ENCODE data around the gene CCNJL. TPM values are rescaled to one million over a fixed set of nuclear protein-coding genes. Genes with fewer than 3 reads are reported as not detected.

Gene CCNJL
- total and polyA plus RNA-seq, 4 donors, result 9.1 to 22.3 (median 13.4) TPM

DNA sequence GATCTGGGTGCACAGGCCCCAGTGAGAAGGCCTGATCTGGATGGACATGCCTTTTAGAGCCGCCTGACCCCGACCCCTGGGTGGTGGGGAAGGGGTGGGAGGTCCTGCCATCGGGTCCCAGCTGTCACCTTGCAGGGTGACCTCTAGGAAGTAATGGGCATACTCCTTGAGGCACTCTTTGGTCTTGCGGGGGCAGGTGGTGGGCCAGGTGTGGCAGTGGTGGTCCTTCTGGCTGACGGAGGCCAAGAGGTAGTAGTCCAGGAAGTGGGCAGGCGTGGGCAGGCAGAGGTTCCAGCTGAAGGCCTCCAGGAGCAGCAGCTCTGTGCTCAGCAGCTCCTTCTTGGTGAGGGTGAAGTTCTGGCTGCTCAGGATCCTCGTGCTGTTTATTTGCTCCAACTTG is 53.0 kb downstream of the CCNJL start:
- 88 to 89% methylated on average over 7 of the region's 7 CpGs for WGBS, 2 donors
- Histone ChIP-seq H3K9me3 (ENCODE audit: control insufficient read depth in 4 of 4, insufficient read depth in 3 of 4, low read length in 3 of 4) (no peaks in the 10 kb centered on the region), H3K27ac (ENCODE audit: low read depth in 1 of 2, low read length in 1 of 2) (no peak overlapping the region), H3K4me3 (no peak overlapping the region), H3K4me1 (ENCODE audit: control insufficient read depth in 5 of 5, insufficient read depth in 5 of 5, low read length in 5 of 5) (peaks cover 0 to 17% (median 7%) of the 10 kb centered on the region in 5 donors), H3K36me3 (ENCODE audit: control insufficient read depth in 4 of 4, insufficient read depth in 4 of 4, low read length in 4 of 4) (peaks cover 0 to 7% (median under 1%) of the 10 kb centered on the region in 4 donors), H3K9ac (ENCODE audit: insufficient read depth in 1 of 2, low read length in 2 of 2) (no peak overlapping the region), H3K27me3 (ENCODE audit: control insufficient read depth in 3 of 3, insufficient read depth in 3 of 3, low read length in 2 of 3) (no peaks in the 10 kb centered on the region)
- no peak for DNase-seq
- no peak for ATAC-seq (ENCODE audit: insufficient read depth, low FRiP score)
- TF ChIP-seq, protein P1, sequence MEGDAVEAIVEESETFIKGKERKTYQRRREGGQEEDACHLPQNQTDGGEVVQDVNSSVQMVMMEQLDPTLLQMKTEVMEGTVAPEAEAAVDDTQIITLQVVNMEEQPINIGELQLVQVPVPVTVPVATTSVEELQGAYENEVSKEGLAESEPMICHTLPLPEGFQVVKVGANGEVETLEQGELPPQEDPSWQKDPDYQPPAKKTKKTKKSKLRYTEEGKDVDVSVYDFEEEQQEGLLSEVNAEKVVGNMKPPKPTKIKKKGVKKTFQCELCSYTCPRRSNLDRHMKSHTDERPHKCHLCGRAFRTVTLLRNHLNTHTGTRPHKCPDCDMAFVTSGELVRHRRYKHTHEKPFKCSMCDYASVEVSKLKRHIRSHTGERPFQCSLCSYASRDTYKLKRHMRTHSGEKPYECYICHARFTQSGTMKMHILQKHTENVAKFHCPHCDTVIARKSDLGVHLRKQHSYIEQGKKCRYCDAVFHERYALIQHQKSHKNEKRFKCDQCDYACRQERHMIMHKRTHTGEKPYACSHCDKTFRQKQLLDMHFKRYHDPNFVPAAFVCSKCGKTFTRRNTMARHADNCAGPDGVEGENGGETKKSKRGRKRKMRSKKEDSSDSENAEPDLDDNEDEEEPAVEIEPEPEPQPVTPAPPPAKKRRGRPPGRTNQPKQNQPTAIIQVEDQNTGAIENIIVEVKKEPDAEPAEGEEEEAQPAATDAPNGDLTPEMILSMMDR (IDR thresholded peaks at IDR 0.05; ENCODE audit: control extremely low read depth, extremely low read depth), result no peak

- Histone ChIP-seq H3K9ac (ENCODE audit: insufficient read depth in 1 of 2, low read length in 2 of 2) (no peak overlapping the region), H3K4me3 (no peak overlapping the region), H3K36me3 (ENCODE audit: control insufficient read depth in 4 of 4, insufficient read depth in 4 of 4, low read length in 4 of 4) (peaks cover 0 to 16% (median 13%) of the 10 kb centered on the region in 4 donors), H3K27me3 (ENCODE audit: control insufficient read depth in 3 of 3, insufficient read depth in 3 of 3, low read length in 2 of 3) (no peaks in the 10 kb centered on the region), H3K9me3 (ENCODE audit: control insufficient read depth in 4 of 4, insufficient read depth in 3 of 4, low read length in 3 of 4) (no peaks in the 10 kb centered on the region), H3K4me1 (ENCODE audit: control insufficient read depth in 5 of 5, insufficient read depth in 5 of 5, low read length in 5 of 5) (no peaks in the 10 kb centered on the region), H3K27ac (ENCODE audit: low read depth in 1 of 2, low read length in 1 of 2) (no peak overlapping the region)
- WGBS, 2 donors, result 97 to 98% methylated on average over 6 of the region's 6 CpGs
- TF ChIP-seq, protein P1 (IDR thresholded peaks at IDR 0.05; ENCODE audit: control extremely low read depth, extremely low read depth), result no peak
- ATAC-seq (ENCODE audit: insufficient read depth, low FRiP score) (no peak), DNase-seq (no peak)
Measured at GRCh38 chr5:160254706-160255105, 57.7 kb downstream of the CCNJL start.

- Histone ChIP-seq H3K36me3 (ENCODE audit: control insufficient read depth in 4 of 4, insufficient read depth in 4 of 4, low read length in 4 of 4) (peaks cover 0 to 16% (median 13%) of the 10 kb centered on the region in 4 donors), H3K27ac (ENCODE audit: low read depth in 1 of 2, low read length in 1 of 2) (no peak overlapping the region), H3K4me3 (no peak overlapping the region), H3K9me3 (ENCODE audit: control insufficient read depth in 4 of 4, insufficient read depth in 3 of 4, low read length in 3 of 4) (no peaks in the 10 kb centered on the region), H3K4me1 (ENCODE audit: control insufficient read depth in 5 of 5, insufficient read depth in 5 of 5, low read length in 5 of 5) (no peaks in the 10 kb centered on the region), H3K9ac (ENCODE audit: insufficient read depth in 1 of 2, low read length in 2 of 2) (no peak overlapping the region), H3K27me3 (ENCODE audit: control insufficient read depth in 3 of 3, insufficient read depth in 3 of 3, low read length in 2 of 3) (no peaks in the 10 kb centered on the region)
- no peak for ATAC-seq (ENCODE audit: insufficient read depth, low FRiP score)
- DNase-seq, result no peak
- TF ChIP-seq, protein P1 (IDR thresholded peaks at IDR 0.05; ENCODE audit: control extremely low read depth, extremely low read depth), result no peak
- 86 to 97% methylated on average over 17 of the region's 17 CpGs for WGBS, 2 donors
Measured at GRCh38 chr5:160253441-160253840, 58.9 kb downstream of the CCNJL start.

- Histone ChIP-seq H3K4me1 (ENCODE audit: control insufficient read depth in 5 of 5, insufficient read depth in 5 of 5, low read length in 5 of 5) (no peaks in the 10 kb centered on the region), H3K9ac (ENCODE audit: insufficient read depth in 1 of 2, low read length in 2 of 2) (no peak overlapping the region), H3K27me3 (ENCODE audit: control insufficient read depth in 3 of 3, insufficient read depth in 3 of 3, low read length in 2 of 3) (no peaks in the 10 kb centered on the region), H3K27ac (ENCODE audit: low read depth in 1 of 2, low read length in 1 of 2) (no peak overlapping the region), H3K4me3 (no peak overlapping the region), H3K9me3 (ENCODE audit: control insufficient read depth in 4 of 4, insufficient read depth in 3 of 4, low read length in 3 of 4) (no peaks in the 10 kb centered on the region), H3K36me3 (ENCODE audit: control insufficient read depth in 4 of 4, insufficient read depth in 4 of 4, low read length in 4 of 4) (peaks cover 0 to 16% (median 13%) of the 10 kb centered on the region in 4 donors)
- TF ChIP-seq, protein P1 (IDR thresholded peaks at IDR 0.05; ENCODE audit: control extremely low read depth, extremely low read depth), result no peak
- 91 to 94% methylated on average over 9 of the region's 9 CpGs for WGBS, 2 donors
- no peak for ATAC-seq (ENCODE audit: insufficient read depth, low FRiP score)
- no peak for DNase-seq
Measured at GRCh38 chr5:160252916-160253315, 59.4 kb downstream of the CCNJL start.

Data from lung (tissue), 12 donors.